HG02840 (cell line): Measurements from ENCODE around the gene P2RY8.

Experiments used
- ATAC-seq: cut with Tn5 transposase; IDR thresholded peaks from one replicate; pipeline ENCODE4 v1.9.1; 2021; ENCODE audit warnings: mild to moderate bottlenecking, moderate library complexity, moderate number of reproducible peaks; ENCODE audit not compliant: unreplicated experiment, low FRiP score

Gene P2RY8

DNA sequence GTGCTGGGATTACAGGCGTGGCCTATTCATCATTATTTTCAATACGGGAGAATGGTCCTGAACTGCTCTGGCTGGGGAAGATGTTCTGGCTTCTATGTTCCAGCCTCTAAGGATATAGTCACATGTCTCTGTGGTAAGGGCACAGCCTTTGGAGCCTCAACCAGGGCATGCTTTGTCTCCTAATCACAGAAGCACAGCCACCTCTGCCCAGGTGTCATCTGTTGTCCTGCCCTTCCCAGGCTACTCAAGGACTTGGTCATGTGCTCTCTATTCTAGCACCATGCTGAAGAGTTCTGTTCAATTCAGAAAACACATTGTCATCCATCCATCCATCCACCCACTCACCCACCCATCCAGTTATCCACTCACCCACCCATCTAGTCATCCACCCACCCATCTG is 113.8 kb downstream of the P2RY8 start:
- no peak for ATAC-seq

DNA sequence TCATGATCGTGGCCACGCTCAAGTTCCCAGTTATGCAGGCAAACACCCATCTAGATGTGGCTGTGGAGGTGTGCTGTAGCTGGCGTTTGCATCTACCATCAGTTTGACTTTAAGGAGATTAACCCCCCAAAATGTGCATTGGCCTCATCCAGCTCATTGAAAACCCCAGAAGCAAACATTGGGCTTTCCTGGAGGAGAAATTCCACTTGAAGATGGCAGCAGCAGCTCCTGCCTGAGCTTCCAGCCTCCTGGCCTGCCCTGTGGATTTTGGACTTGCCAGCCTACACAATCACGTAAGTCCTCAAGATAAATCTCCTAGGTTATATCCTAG is 114.9 kb downstream of the P2RY8 start:
- ATAC-seq = no peak

DNA sequence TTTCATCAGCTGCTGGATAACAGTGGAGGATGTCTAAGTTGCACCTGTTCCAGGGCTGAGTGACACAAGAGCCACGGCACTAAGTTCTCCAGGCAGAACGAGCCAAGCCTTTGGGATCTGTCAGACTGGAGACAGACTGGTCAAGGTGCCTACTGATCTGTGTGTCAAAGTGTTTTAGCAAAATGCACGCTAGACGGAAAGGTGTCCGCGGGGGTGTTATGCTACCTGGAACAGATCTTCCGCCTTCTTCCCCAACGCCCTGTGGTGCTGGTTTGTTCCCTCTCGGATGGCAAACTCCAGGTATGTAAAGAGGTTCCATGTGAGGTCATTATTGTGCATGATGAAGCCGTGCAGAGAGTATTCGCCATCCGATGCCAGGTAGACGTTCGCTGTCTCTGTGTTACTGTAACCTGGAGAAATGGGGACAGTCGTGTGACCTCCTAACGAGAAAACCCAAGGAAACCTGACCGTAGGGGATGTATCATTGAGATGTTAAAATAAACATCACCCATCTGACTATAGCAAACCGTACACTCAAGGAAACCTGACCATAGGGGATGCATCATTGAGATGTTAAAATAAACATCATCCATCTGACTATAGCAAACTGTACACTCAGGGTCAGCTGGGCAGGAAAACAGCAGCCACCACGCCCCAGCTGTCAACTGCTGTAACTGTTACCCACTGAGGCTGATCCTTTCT is 115.4 kb downstream of the P2RY8 start:
- ATAC-seq = no peak

DNA sequence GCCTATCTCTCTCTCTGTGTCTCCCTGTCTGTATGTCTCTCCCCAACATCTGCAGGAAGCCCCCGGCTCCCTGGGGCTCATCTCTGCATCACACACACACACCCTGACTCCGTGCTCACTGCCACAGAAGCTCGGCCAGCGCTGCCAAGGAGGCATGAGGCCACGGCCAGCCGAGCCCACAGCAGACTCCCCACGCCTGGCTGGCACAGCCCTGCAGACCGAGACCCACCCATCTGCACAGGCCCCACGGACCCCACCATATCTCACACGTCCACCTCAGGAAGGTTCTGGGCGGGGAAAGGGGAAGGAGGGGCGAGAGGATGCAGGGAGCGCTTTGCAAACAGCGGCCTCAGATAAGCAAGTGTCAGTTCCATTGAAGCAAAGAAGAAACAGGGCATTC is 116.6 kb downstream of the P2RY8 start:
- no peak for ATAC-seq

DNA sequence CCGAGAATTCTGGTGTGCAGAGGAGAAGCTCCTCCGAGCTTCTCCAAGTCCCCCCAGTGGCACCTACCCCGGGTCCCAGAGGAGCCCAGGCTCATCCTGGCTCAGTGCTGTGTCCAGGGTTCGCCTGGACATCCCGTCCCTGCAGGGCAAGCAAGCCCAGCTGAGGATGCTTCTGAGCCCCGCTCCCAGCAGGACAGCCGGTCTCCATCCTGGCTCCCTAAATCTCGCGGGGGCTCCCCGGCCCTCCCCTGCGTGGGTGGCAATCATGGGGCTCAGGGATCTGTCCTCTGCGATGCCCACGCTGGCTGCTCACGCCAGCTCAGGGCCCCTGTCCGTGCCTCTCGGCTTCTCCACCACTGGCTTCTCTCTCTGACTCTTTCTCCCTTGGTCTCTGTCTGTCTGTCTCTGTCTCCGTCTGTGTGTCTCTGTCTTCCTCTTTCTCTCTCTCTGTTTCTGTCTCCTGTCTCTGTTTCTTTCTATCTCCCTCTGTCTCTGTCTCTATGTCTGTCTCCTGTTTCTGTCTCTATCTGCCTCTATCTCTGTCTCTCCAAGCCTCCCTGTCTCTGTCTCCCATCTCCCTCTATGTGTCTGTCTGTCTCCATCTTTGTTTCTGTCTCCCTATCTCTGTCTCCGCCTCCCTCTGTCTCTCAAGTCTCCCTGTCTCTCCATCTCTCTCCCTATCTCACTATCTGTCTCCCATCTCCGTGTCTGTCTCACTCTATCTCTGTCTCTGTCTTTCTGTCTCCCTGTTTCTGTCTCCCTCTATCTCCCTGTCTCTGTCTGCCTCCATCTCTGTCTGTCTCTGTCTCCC is 117.2 kb downstream of the P2RY8 start:
- ATAC-seq = no peak

DNA sequence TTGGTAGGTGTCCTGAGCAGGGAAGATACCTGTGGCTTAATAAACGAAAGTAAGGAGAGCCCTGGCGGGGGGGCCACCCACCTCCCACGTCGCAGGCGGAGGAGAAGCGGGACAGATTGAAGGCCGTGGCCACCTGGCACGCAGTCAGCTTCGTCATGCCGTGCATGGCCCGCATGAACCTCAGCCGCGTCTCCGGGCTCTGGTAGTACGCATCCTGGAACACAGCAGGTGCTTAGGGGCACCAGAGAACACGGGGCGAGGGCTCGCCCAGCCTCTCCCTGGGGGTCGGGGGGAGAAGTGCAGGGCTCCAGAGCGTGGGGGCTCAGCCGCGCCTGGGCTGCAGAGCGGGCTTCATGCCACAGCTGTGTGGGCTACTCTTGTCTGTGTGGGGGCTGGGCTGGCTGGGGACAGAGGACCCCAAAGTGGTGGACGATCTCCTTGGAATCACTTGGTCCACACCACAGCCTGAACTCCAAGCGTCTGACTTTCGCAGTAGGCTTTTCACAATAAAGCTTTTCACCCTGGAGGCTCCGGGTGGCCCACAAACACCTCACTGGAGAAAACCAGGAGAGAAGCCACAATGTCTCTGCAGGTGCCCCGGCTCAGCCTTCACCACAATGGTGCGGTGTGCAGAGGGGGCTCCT is 118.0 kb downstream of the P2RY8 start:
- no peak for ATAC-seq

DNA sequence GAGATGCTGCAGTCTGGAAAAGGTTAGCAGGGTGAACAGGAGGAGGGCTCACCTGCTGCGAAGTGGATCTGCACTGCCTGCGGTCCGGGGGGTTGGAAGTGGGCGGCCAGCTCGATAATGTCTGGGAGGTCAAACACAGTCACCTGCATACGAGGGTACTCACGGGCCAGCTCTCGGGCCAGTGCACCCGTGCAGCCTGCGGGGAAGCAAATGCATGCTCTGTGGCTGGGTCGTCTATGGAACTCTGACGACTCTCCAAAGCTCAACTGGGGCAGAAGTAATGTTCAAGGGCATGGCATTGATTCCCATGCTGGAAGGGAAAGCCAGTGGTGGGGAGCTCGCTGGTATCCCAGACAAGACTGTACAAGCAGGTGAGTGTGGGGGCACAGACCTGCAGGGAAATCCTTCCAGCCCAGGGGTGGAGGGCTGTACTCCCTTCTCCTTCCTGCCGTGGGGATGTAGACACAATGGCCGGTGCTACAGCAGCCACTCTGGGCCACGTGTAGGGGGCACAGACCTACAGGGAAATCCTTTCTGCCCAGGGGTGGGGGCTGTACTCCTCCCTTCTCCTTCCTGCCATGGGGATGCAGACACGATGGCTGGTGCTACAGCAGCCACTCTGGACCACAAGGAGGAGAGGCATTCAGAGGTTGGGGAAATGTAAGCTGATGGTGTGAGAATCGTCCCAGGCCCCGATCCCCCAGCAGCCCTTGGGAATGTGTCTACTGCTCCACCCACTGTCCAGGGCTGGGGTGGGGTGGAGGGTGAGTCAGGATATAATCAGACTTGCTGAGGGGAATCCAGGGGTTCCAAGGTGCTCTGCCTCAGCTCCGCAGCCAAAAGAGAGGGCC is 118.8 kb downstream of the P2RY8 start:
- ATAC-seq = no peak

DNA sequence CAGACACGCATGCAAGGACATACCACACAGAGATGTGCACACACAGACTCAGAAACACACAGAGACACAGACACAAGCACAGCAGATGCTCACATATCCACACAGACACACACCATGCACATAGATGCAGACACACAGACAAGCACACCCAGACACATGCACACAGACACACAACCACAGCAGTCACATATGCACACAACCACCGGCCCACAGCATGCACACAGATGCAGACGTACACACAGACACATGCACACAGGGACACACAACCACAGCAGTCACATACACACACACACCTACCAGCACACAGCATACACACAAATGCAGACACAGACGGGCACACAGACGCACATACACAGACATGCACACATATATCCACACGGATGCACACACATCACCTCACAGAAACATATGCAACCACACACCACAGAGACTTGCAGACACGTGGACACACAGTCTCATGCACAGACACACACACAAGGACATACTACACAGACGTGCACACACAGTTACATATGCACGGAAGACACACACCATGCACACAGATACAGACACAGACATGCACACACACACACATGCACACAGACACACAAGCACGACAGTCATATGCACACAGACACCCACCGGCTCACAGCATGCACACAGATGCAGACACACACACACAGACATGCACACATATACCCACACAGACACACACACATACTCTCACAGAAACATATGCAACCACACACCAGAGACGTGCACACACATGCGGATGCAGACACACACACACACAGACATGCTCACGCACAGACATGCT is 119.8 kb downstream of the P2RY8 start:
- ATAC-seq = no peak

DNA sequence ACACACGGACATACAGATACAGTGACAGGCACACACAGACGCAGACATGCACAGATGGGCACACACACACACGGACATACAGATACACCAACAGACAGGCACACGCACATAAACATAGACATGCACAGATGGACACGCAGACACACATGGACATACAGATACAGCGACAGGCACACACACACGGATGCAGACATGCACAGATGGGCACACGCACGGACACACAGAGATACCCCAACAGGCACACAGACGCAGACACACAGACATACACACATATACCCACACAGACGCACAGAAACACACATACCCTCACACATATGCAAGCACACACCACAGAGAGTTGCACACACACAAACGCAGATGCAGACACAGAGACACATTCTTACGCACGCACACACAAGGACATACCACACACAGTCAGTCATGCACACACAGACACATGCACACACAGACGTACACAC is 120.6 kb downstream of the P2RY8 start:
- no peak for ATAC-seq
